GM18505 (cell line): ENCODE data around the gene CTNND2.

Experiments
- ATAC-seq: cut with Tn5 transposase; IDR thresholded peaks from one replicate; pipeline ENCODE4 v1.9.1; 2021; ENCODE audit not compliant: unreplicated experiment
- POLR2A ChIP-seq: IDR thresholded peaks from 4 replicates; pipeline ENCODE4 v1.6.1; 2011; ENCODE audit warnings: borderline replicate concordance; ENCODE audit not compliant: insufficient read depth, insufficient read length; ENCODE audit errors: extremely low read depth

The CTNND2 gene

GRCh38 chr5:11164531-11165294 lies 739.5 kb downstream of the CTNND2 start:
- no peak for TF ChIP-seq POLR2A
- no peak for ATAC-seq

GRCh38 chr5:11157132-11157531 lies 747.1 kb downstream of the CTNND2 start:
- ATAC-seq, result no peak
- no peak for TF ChIP-seq POLR2A

- TF ChIP-seq POLR2A, result no peak
- ATAC-seq, result no peak
These were observed 750.4 kb downstream of the CTNND2 start for GRCh38 chr5:11153670-11154382.

GRCh38 chr5:11152368-11152767 lies 751.9 kb downstream of the CTNND2 start:
- ATAC-seq, result no peak
- TF ChIP-seq POLR2A, result no peak

- no peak for TF ChIP-seq POLR2A
- ATAC-seq, result no peak
These were observed 753.3 kb downstream of the CTNND2 start for GRCh38 chr5:11150976-11151375.

GRCh38 chr5:11148810-11149539 lies 755.3 kb downstream of the CTNND2 start:
- no peak for ATAC-seq
- TF ChIP-seq POLR2A, result no peak

GRCh38 chr5:11146171-11146570 lies 758.1 kb downstream of the CTNND2 start:
- TF ChIP-seq POLR2A, result no peak
- ATAC-seq, result no peak

- ATAC-seq, result peak; percentile 75
- no peak for TF ChIP-seq POLR2A
These were observed 760.6 kb downstream of the CTNND2 start for GRCh38 chr5:11143456-11144267.

- no peak for TF ChIP-seq POLR2A
- no peak for ATAC-seq
These were observed 764.9 kb downstream of the CTNND2 start for GRCh38 chr5:11139217-11139865.

GRCh38 chr5:11130131-11130530 lies 774.1 kb downstream of the CTNND2 start:
- no peak for TF ChIP-seq POLR2A
- no peak for ATAC-seq

GRCh38 chr5:11128021-11128420 lies 776.2 kb downstream of the CTNND2 start:
- no peak for ATAC-seq
- no peak for TF ChIP-seq POLR2A

GRCh38 chr5:11126844-11127243 lies 777.4 kb downstream of the CTNND2 start:
- no peak for ATAC-seq
- TF ChIP-seq POLR2A, result no peak

- TF ChIP-seq POLR2A, result no peak
- ATAC-seq, result no peak
These were observed 782.4 kb downstream of the CTNND2 start for GRCh38 chr5:11121885-11122284.

GRCh38 chr5:11110128-11110527 lies 794.1 kb downstream of the CTNND2 start:
- no peak for TF ChIP-seq POLR2A
- no peak for ATAC-seq
